OCI-LY3 (cell line): Measurements from ENCODE around the gene RFWD3.
A peak's percentile ranks its signal among the peaks of the same experiment; 100 is the strongest.

Source experiments
- H2AFZ ChIP-seq: fragments of 200-600, 300-600 bp; shearing (Covaris generic); 2 replicates; pipeline ENCODE4 v1.6.0; 2014; ENCODE audit warnings: antibody characterized with exemption, low read depth, low read length
- H3K27ac ChIP-seq: fragments of 200-600, 300-600 bp; sonication (generic); 2 replicates; pipeline ENCODE4 v1.5.1; 2014; ENCODE audit warnings: mild to moderate bottlenecking, low read length, moderate library complexity, mixed read lengths
- H3K27me3 ChIP-seq: fragments of 200-600, 300-600 bp; sonication (generic); 2 replicates; pipeline ENCODE4 v1.6.1; 2014; ENCODE audit warnings: low read depth, low read length, mixed read lengths
- H3K36me3 ChIP-seq: fragments of 200-600, 300-600 bp; sonication (generic); replicated peaks from 2 replicates; pipeline ENCODE3; 2014; ENCODE audit warnings: low read depth, low read length, mixed read lengths
- H3K4me1 ChIP-seq: fragments of 300-600, 200-600 bp; sonication (generic); 2 replicates; pipeline ENCODE4 v1.6.1; 2014; ENCODE audit warnings: low read length, mixed read lengths
- H3K4me2 ChIP-seq: fragments of 200-600, 300-600 bp; sonication (generic); 2 replicates; pipeline ENCODE4 v1.6.1; 2014; ENCODE audit warnings: low read length, mixed read lengths
- H3K4me3 ChIP-seq: fragments of 300-600, 200-600 bp; sonication (generic); 2 replicates; pipeline ENCODE4 v1.5.1; 2014; ENCODE audit warnings: antibody characterized with exemption, mild to moderate bottlenecking, low read length, moderate library complexity
- H3K79me2 ChIP-seq: fragments of 300-600, 200-600 bp; shearing (Covaris generic); 2 replicates; pipeline ENCODE4 v1.6.1; 2014; ENCODE audit warnings: mild to moderate bottlenecking, low read length, mixed read lengths
- H3K9ac ChIP-seq: fragments of 300-600, 200-600 bp; shearing (Covaris generic); 2 replicates; pipeline ENCODE4 v1.6.0; 2014; ENCODE audit warnings: mild to moderate bottlenecking, low read length, moderate library complexity
- H3K9me3 ChIP-seq: fragments of 200-600, 300-600 bp; shearing (Covaris generic); 2 replicates; pipeline ENCODE4 v1.6.1; 2014; ENCODE audit warnings: low read length, mixed read lengths; ENCODE audit not compliant: insufficient read depth
- H4K20me1 ChIP-seq: fragments of 200-600, 300-600 bp; sonication (generic); 2 replicates; pipeline ENCODE4 v1.6.1; 2016; ENCODE audit warnings: low read length, mixed read lengths; ENCODE audit not compliant: insufficient read depth
- CTCF ChIP-seq: fragments of 200-600, 300-600 bp; sonication (generic); IDR thresholded peaks from 2 replicates; pipeline ENCODE4 v1.5.1; 2014; ENCODE audit warnings: antibody characterized with exemption, low read length, low read depth
- EZH2phosphoT487 ChIP-seq: fragments of 200-600 bp; shearing (Covaris generic); IDR thresholded peaks from 2 replicates; pipeline ENCODE4 v1.6.1; 2018; ENCODE audit warnings: antibody characterized with exemption, mixed run types, low read depth

The RFWD3 gene

DNA sequence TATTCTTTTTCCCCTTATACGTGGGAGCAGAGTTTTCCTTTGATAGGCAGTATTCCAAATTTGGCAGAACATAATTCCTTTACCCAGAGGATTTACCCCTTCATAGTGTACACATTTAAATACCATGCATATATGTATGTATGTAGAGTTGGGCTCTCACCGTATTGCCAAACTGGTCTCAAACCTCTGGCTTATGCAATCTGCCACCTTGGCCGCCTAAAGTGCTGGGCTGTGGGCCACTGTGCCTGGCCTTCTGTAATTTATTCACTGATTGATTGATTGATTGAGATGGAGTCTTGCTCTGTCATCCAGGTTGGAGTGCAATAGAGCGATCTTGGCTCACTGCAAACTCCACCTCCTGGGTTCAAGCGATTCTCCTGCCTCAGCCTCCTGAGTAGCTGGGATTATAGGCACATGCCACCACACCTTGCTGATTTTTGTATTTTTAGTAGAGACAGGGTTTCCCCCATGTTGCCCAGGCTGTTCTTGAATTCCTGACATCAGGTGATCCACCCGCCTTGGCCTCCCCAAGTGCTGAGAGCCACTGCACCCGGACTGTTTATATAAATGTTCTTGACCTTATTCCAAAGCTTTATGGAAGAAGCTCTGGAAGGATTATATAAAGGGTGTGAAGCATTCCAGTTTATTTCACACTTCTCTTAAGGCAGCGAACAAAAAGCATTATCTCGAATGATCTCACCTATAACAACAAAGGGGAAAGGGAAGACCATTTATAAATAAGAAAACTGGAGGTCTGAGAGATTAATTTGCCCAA is 74.6 kb downstream of the RFWD3 start:
- H3K4me3 ChIP-seq = no peak overlapping the region
- peaks cover 92% of the 10 kb centered on the region for H3K79me2 ChIP-seq
- H3K9me3 ChIP-seq = no peaks in the 10 kb centered on the region
- H3K4me2 ChIP-seq = no peak overlapping the region
- no peaks in the 10 kb centered on the region for H3K27me3 ChIP-seq
- no peak overlapping the region for H3K9ac ChIP-seq
- peaks cover 23% of the 10 kb centered on the region for H4K20me1 ChIP-seq
- peaks cover 19% of the 10 kb centered on the region for H3K36me3 ChIP-seq
- no peak overlapping the region for H2AFZ ChIP-seq
- H3K4me1 ChIP-seq = peaks cover 39% of the 10 kb centered on the region
- no peak overlapping the region for H3K27ac ChIP-seq
- TF ChIP-seq CTCF = no peak

DNA sequence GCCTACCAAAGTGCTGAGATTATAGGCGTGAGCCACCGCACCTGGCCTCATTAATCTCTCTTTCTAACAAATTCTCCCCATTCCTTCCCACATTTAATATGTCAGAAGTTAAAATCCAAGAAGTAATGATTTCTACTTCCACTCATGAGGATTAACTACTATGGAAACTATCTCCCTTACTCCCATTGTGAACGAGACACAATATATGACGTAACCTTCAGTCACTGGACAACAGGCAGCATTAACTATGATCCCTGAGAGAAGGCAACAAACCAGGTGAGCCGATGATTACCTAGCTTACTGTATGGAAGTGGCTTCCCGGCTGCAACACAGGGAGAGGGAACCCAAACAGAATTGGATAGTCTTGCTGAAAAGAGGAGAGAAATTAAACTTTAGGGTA is 79.7 kb downstream of the RFWD3 start:
- peaks cover 94% of the 10 kb centered on the region for H3K79me2 ChIP-seq

GRCh38 chr16:74585846-74586443 is 80.7 kb downstream of the RFWD3 start:
- no peak overlapping the region for H3K4me2 ChIP-seq
- H3K9me3 ChIP-seq = no peaks in the 10 kb centered on the region
- TF ChIP-seq EZH2phosphoT487 (no peak), CTCF (no peak)
- no peak overlapping the region for H3K4me3 ChIP-seq
- H4K20me1 ChIP-seq = peaks cover 22% of the 10 kb centered on the region
- no peak overlapping the region for H2AFZ ChIP-seq
- H3K4me1 ChIP-seq = peaks cover 61% of the 10 kb centered on the region
- no peak overlapping the region for H3K9ac ChIP-seq
- peaks cover 94% of the 10 kb centered on the region for H3K79me2 ChIP-seq
- no peak overlapping the region for H3K27ac ChIP-seq
- H3K27me3 ChIP-seq = no peaks in the 10 kb centered on the region
- peaks cover 16% of the 10 kb centered on the region for H3K36me3 ChIP-seq

More for the DNA sequence above, 79.7 kb downstream of the RFWD3 start:
- Histone ChIP-seq H3K4me1 (peaks cover 55% of the 10 kb centered on the region), H3K9me3 (no peaks in the 10 kb centered on the region), H3K27ac (no peak overlapping the region; the same call in 1 of the 2 replicates), H2AFZ (no peak overlapping the region), H3K27me3 (no peaks in the 10 kb centered on the region), H3K9ac (no peak overlapping the region), H3K4me3 (no peak overlapping the region), H3K4me2 (peak overlapping the region; percentile 10), H4K20me1 (peaks cover 18% of the 10 kb centered on the region), H3K36me3 (peaks cover 16% of the 10 kb centered on the region)
- TF ChIP-seq CTCF (no peak), EZH2phosphoT487 (no peak)

DNA sequence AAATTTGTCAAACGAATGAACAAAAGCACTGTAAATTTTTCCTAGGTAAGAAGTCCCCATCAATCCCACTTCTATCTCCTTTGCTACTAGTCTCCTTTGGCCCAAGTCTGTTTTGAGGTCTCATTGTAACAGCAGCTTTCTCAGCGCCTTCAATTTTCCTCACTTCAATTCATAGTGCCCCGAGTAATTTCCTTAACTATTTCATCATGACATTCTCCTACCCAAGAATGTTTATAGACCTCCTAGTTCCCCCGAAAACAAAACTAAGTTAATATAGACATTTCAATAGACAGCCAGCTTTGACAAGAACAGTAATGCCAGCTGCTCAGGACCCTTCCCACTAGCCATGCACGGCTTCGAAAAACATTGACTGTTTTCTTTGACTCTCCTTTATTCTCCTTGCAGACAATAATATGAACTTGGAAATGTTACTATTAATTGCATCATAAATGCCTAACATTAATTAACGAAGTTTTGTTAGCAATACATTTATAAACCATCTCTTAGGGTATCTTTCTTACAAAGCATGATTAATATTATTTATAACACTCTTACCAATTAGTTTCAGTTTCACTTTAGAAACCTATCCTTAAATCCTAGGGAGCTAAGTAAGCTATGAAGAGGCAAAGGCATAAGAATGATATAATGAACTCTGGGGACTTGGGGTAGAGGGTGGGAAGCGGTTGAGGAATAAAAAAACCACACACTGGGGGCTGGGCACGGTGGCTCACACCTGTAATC is 82.6 kb downstream of the RFWD3 start:
- peaks cover 53% of the 10 kb centered on the region for H3K4me1 ChIP-seq

More for the DNA sequence above, 82.6 kb downstream of the RFWD3 start:
- Histone ChIP-seq H3K79me2 (peaks cover 98% of the 10 kb centered on the region), H3K4me3 (no peak overlapping the region), H3K36me3 (peaks cover 13% of the 10 kb centered on the region), H2AFZ (no peak overlapping the region), H3K9ac (no peak overlapping the region), H3K4me2 (0 out of 2 replicates have a peak overlapping the region, but pooled peaks have one; percentile 1), H3K27ac (no peak overlapping the region), H3K27me3 (no peaks in the 10 kb centered on the region), H4K20me1 (peaks cover 30% of the 10 kb centered on the region), H3K9me3 (no peaks in the 10 kb centered on the region)
- TF ChIP-seq EZH2phosphoT487 (no peak), CTCF (no peak)
